Skin of body (tissue), 2 donors: ENCODE results near the gene ELMO1. TPM values are rescaled to one million over a fixed set of nuclear protein-coding genes. Genes with fewer than 3 reads are reported as not detected.

Experiments
- DNase-seq: peaks from one replicate; lab custom pipeline; 2025; lab: John Stamatoyannopoulos, UW
- total RNA-seq: library from RNA; depleted of rRNA; stranded (reverse); fragments of >200 nt; gene quantifications from one replicate; pipeline ENCODE4 v1.2.3, GENCODE V29; 2014

ELMO1 gene
- total RNA-seq, 1 donor from 2014 or later, result 37.9 TPM

- no peak for DNase-seq
These were observed 379.3 kb downstream of the ELMO1 start for GRCh38 chr7:37069336-37069735.

GRCh38 chr7:37068902-37069301, 379.8 kb downstream of the ELMO1 start:
- no peak for DNase-seq

- DNase-seq, result no peak
These were observed 380.6 kb downstream of the ELMO1 start for GRCh38 chr7:37068038-37068437.

- DNase-seq, result no peak
These were observed 382.8 kb downstream of the ELMO1 start for GRCh38 chr7:37065779-37066271.

GRCh38 chr7:37062560-37062859, 386.2 kb downstream of the ELMO1 start:
- no peak for DNase-seq

GRCh38 chr7:37061849-37062559, 386.7 kb downstream of the ELMO1 start:
- DNase-seq, result no peak

- no peak for DNase-seq
These were observed 392.3 kb downstream of the ELMO1 start for GRCh38 chr7:37056234-37056912.

- DNase-seq, result no peak
These were observed 393.9 kb downstream of the ELMO1 start for GRCh38 chr7:37054624-37055241.

- no peak for DNase-seq
These were observed 396.0 kb downstream of the ELMO1 start for GRCh38 chr7:37052705-37053104.

GRCh38 chr7:37050801-37051200, 397.9 kb downstream of the ELMO1 start:
- DNase-seq, result no peak

GRCh38 chr7:37048674-37049073, 400.0 kb downstream of the ELMO1 start:
- no peak for DNase-seq

GRCh38 chr7:37047260-37047659, 401.4 kb downstream of the ELMO1 start:
- no peak for DNase-seq

GRCh38 chr7:37046531-37047079, 402.1 kb downstream of the ELMO1 start:
- no peak for DNase-seq

- no peak for DNase-seq
These were observed 402.9 kb downstream of the ELMO1 start for GRCh38 chr7:37045681-37046179.

- no peak for DNase-seq
These were observed 407.2 kb downstream of the ELMO1 start for GRCh38 chr7:37041461-37041860.

GRCh38 chr7:37040330-37040729, 408.3 kb downstream of the ELMO1 start:
- DNase-seq, result no peak

- no peak for DNase-seq
These were observed 409.4 kb downstream of the ELMO1 start for GRCh38 chr7:37039131-37039749.

GRCh38 chr7:37038706-37039105, 410.0 kb downstream of the ELMO1 start:
- DNase-seq, result no peak

GRCh38 chr7:37037286-37037685, 411.4 kb downstream of the ELMO1 start:
- no peak for DNase-seq

GRCh38 chr7:37035631-37036030, 413.0 kb downstream of the ELMO1 start:
- no peak for DNase-seq

GRCh38 chr7:37033141-37033540, 415.5 kb downstream of the ELMO1 start:
- no peak for DNase-seq

- DNase-seq, result no peak
These were observed 416.4 kb downstream of the ELMO1 start for GRCh38 chr7:37032258-37032601.
